ENCODE data around the gene CIAO1. TPM values are rescaled to one million over a fixed set of nuclear protein-coding genes. Genes with fewer than 3 reads are reported as not detected.

Gene CIAO1
- total and polyA plus RNA-seq, 2 of the 8 experiments (the other 6 are each of a cell fraction or from before 2014, with no cell fraction given) = 63.7 to 99.2 TPM

- TF ChIP-seq EP300 (IDR thresholded peaks at IDR 0.05; ENCODE audit: borderline replicate concordance in 1 of 2, low read depth in 2 of 2, low read length in 2 of 2) (no peak), RAD21 (IDR thresholded peaks at IDR 0.05 in 1 of 2, conservative IDR thresholded peaks at IDR 0.05 in 1 of 2; ENCODE audit: low read depth in 2 of 2, low read length in 2 of 2) (no peak), SIN3A (conservative IDR thresholded peaks at IDR 0.05 in 1 of 2, IDR thresholded peaks at IDR 0.05 in 1 of 2; ENCODE audit: low read depth in 1 of 2, low read length in 2 of 2) (no peak), EGR1 (IDR thresholded peaks at IDR 0.05; ENCODE audit: borderline replicate concordance, low read depth, low read length) (no peak), JUN (IDR thresholded peaks at IDR 0.05; ENCODE audit: low read depth, low read length) (no peak), SP4 (IDR thresholded peaks at IDR 0.05; ENCODE audit: low read length) (no peak), MAFK (IDR thresholded peaks at IDR 0.05; ENCODE audit: low read depth, low read length) (no peak), TAF1 (IDR thresholded peaks at IDR 0.05; ENCODE audit: low read depth, low read length) (no peak)
Measured at GRCh38 chr2:96248624-96249023, 17.4 kb upstream of the CIAO1 start (continued).

All from H1 (cell line).